ENCODE measurements around the gene PTOV1. TPM values are rescaled to one million over a fixed set of nuclear protein-coding genes. Genes with fewer than 3 reads are reported as not detected.

Gene PTOV1
- total RNA-seq, 2 experiments from 2014 or later: 105 to 124 TPM

DNA sequence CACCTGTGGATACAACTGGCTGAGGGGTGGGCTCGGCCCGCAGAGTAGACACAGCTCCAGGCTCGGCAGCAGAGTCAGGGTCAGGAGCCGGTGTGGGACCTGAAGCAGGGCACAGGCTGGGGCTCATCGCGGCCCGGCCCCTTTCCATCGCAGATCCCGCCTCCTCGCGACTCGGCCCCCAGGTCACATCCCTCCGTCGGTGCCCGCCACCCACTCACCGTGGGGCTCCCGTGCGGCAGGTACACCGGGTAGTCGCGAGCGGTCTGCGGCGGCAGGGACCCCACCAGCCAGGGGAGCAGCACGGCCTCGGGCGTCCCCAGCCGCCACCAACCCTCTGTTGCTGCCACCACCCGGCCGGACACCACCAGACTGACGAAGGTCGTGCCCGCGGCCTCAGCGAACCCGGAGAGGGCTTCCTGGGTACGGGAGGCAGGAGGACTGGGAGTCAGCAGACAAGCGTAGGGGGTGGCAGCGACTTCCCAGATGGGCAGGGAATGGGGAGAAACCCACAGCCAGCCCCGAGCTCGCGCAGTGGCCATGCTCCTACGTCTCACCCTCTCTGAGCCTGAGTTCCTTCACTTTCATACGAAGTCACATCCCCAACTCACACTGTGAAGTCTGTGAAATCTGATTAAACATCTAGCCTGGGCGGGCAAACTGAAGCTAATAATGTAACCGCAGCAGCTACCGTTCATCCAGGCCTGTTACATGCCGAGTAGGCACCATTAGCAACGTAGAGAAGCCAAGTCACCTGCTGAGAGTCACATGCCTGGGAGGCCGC is 41.6 kb upstream of the PTOV1 start:
- no peak overlapping the region for H2AFZ ChIP-seq (ENCODE audit: low read length)
- ChIA-PET CTCF (ENCODE audit: unreplicated experiment) (no interaction called here), POLR2A (no interaction called here)
- intact Hi-C loops (cut with micrococcal nuclease; ENCODE audit: unreplicated experiment): no loop called here
- BruUV-seq (replicated peaks): no TSS peak
- H3K4me3 ChIP-seq (ENCODE audit: low read depth, low read length, poor library complexity, severe bottlenecking): peak overlapping the region; percentile 61
- no peaks in the 10 kb centered on the region for H4K20me1 ChIP-seq (ENCODE audit: insufficient read depth, low read length)
- TF ChIP-seq, protein P1, sequence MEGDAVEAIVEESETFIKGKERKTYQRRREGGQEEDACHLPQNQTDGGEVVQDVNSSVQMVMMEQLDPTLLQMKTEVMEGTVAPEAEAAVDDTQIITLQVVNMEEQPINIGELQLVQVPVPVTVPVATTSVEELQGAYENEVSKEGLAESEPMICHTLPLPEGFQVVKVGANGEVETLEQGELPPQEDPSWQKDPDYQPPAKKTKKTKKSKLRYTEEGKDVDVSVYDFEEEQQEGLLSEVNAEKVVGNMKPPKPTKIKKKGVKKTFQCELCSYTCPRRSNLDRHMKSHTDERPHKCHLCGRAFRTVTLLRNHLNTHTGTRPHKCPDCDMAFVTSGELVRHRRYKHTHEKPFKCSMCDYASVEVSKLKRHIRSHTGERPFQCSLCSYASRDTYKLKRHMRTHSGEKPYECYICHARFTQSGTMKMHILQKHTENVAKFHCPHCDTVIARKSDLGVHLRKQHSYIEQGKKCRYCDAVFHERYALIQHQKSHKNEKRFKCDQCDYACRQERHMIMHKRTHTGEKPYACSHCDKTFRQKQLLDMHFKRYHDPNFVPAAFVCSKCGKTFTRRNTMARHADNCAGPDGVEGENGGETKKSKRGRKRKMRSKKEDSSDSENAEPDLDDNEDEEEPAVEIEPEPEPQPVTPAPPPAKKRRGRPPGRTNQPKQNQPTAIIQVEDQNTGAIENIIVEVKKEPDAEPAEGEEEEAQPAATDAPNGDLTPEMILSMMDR (conservative IDR thresholded peaks at IDR 0.05; ENCODE audit: low read length): 0 out of 2 replicates have a peak, but pooled peaks have one; percentile 28
- no peak for TF ChIP-seq EZH2phosphoT487 (IDR thresholded peaks at IDR 0.05; ENCODE audit: borderline replicate concordance, low read depth, low read length)
- H3K4me1 ChIP-seq (ENCODE audit: insufficient read depth, low read length, poor library complexity, severe bottlenecking): peaks cover 35% of the 10 kb centered on the region
- peaks cover 31% of the 10 kb centered on the region for H3K36me3 ChIP-seq (ENCODE audit: insufficient read depth, low read length)
- no peaks in the 10 kb centered on the region for H3K9me3 ChIP-seq (ENCODE audit: low read length)
- H3K27ac ChIP-seq (ENCODE audit: low read depth, low read length, poor library complexity, severe bottlenecking): no peak overlapping the region
- peak; percentile 13 for DNase-seq (ENCODE audit: low spot score)
- H3K4me2 ChIP-seq (ENCODE audit: low read length): peak overlapping the region; percentile 66
- H3K9me2 ChIP-seq (ENCODE audit: insufficient read depth, low read length): no peaks in the 10 kb centered on the region
- no peaks in the 10 kb centered on the region for H3K79me2 ChIP-seq (ENCODE audit: insufficient read depth, low read depth, low read length)

DNA sequence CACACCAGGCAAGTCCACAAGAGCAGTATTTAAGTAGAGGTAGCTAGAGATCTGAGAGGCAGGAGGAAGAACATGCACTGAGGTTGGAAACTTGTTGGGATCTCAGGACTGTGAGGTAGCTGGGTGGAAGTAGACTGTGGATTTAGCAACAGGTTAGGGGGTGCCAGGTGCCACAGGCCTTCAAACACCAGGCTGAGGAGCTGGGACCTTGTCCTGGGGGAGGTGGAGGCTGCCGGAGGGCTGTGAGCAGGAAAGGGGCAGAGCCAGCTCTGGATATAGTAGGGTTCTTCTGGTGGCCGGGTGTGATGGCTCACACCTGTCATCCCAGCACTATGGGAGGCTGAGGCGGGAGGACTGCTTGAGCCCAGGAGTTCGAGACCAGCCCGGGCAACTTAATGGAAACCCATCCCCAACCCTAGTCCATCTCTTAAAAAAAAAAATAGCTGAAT is 41.0 kb upstream of the PTOV1 start:
- H3K4me3 ChIP-seq (ENCODE audit: low read depth, low read length, poor library complexity, severe bottlenecking): no peak overlapping the region
- no peak overlapping the region for H2AFZ ChIP-seq (ENCODE audit: low read length)
- no peaks in the 10 kb centered on the region for H4K20me1 ChIP-seq (ENCODE audit: insufficient read depth, low read length)
- intact Hi-C loops (cut with micrococcal nuclease; ENCODE audit: unreplicated experiment): no loop called here
- H3K9me3 ChIP-seq (ENCODE audit: low read length): no peaks in the 10 kb centered on the region
- H3K9me2 ChIP-seq (ENCODE audit: insufficient read depth, low read length): no peaks in the 10 kb centered on the region
- H3K4me2 ChIP-seq (ENCODE audit: low read length): peak overlapping the region; percentile 66; the same call in 1 of the 2 replicates
- POLR2A ChIA-PET: no interaction called here
- H3K4me1 ChIP-seq (ENCODE audit: insufficient read depth, low read length, poor library complexity, severe bottlenecking): peaks cover 40% of the 10 kb centered on the region
- no peak overlapping the region for H3K27ac ChIP-seq (ENCODE audit: low read depth, low read length, poor library complexity, severe bottlenecking)
- peaks cover 25% of the 10 kb centered on the region for H3K36me3 ChIP-seq (ENCODE audit: insufficient read depth, low read length)
- no peaks in the 10 kb centered on the region for H3K79me2 ChIP-seq (ENCODE audit: insufficient read depth, low read depth, low read length)
- CTCF ChIA-PET (ENCODE audit: unreplicated experiment): no interaction called here
- no TSS peak for BruUV-seq (replicated peaks)
- TF ChIP-seq, protein P1 (conservative IDR thresholded peaks at IDR 0.05; ENCODE audit: low read length): no peak
- TF ChIP-seq EZH2phosphoT487 (IDR thresholded peaks at IDR 0.05; ENCODE audit: borderline replicate concordance, low read depth, low read length): no peak
- DNase-seq (ENCODE audit: low spot score): no peak

DNA sequence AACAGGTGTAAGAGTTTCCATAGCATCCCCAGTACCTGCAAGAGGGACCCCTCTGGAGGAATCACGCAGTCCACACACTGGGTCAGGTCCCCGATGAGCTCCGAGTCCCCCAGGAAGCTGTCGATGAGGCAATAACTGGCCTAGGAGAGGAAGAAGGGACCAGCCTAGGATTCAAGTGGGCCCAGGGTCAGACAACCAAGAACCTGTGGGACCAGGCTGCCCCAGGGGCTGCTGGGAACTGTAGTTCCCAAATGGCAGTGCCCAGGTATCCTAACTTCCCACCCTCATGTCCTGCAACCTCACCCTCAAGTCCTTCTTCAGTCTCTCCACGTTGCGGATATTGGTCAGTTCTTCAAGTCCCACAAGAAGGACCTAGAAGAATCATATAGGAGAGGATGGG is 39.6 kb upstream of the PTOV1 start:
- no TSS peak for BruUV-seq (replicated peaks)

More for the DNA sequence above, 39.6 kb upstream of the PTOV1 start:
- no peak overlapping the region for H2AFZ ChIP-seq (ENCODE audit: low read length)
- DNase-seq (ENCODE audit: low spot score): no peak
- H3K27ac ChIP-seq (ENCODE audit: low read depth, low read length, poor library complexity, severe bottlenecking): no peak overlapping the region
- no peaks in the 10 kb centered on the region for H3K9me3 ChIP-seq (ENCODE audit: low read length)
- ChIA-PET CTCF (ENCODE audit: unreplicated experiment) (no interaction called here), POLR2A (no interaction called here)
- no peak overlapping the region for H3K4me3 ChIP-seq (ENCODE audit: low read depth, low read length, poor library complexity, severe bottlenecking)
- H3K79me2 ChIP-seq (ENCODE audit: insufficient read depth, low read depth, low read length): no peaks in the 10 kb centered on the region
- H3K9me2 ChIP-seq (ENCODE audit: insufficient read depth, low read length): no peaks in the 10 kb centered on the region
- H4K20me1 ChIP-seq (ENCODE audit: insufficient read depth, low read length): no peaks in the 10 kb centered on the region
- peaks cover 40% of the 10 kb centered on the region for H3K4me1 ChIP-seq (ENCODE audit: insufficient read depth, low read length, poor library complexity, severe bottlenecking)
- no peak overlapping the region for H3K4me2 ChIP-seq (ENCODE audit: low read length)
- peaks cover 14% of the 10 kb centered on the region; the same call in 1 of the 2 replicates for H3K36me3 ChIP-seq (ENCODE audit: insufficient read depth, low read length)
- intact Hi-C loops (cut with micrococcal nuclease; ENCODE audit: unreplicated experiment): no loop called here
- TF ChIP-seq, protein P1 (conservative IDR thresholded peaks at IDR 0.05; ENCODE audit: low read length): no peak
- no peak for TF ChIP-seq EZH2phosphoT487 (IDR thresholded peaks at IDR 0.05; ENCODE audit: borderline replicate concordance, low read depth, low read length)
